ENCODE results near the gene UQCC3. TPM values are rescaled to one million over a fixed set of nuclear protein-coding genes. Genes with fewer than 3 reads are reported as not detected.

UQCC3 gene, protein sequence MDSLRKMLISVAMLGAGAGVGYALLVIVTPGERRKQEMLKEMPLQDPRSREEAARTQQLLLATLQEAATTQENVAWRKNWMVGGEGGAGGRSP
- total RNA-seq (2012; rRNA removed) = 5.9 and 7.4 TPM in 2 replicates

DNA sequence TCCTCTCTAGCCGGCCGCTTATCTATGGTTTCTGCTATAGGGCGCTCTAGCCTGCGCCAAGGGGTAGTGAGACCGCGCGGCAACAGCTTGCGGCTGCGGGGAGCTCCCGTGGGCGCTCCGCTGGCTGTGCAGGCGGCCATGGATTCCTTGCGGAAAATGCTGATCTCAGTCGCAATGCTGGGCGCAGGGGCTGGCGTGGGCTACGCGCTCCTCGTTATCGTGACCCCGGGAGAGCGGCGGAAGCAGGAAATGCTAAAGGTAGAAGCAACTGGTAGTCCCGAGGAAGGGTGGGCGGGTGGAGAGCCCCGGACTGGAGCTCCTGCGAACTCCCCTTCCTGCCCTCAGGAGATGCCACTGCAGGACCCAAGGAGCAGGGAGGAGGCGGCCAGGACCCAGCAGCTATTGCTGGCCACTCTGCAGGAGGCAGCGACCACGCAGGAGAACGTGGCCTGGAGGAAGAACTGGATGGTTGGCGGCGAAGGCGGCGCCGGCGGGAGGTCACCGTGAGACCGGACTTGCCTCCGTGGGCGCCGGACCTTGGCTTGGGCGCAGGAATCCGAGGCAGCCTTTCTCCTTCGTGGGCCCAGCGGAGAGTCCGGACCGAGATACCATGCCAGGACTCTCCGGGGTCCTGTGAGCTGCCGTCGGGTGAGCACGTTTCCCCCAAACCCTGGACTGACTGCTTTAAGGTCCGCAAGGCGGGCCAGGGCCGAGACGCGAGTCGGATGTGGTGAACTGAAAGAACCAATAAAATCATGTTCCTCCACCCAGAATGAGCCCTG is at the start of gene UQCC3, which contains the start of gene LBHD1:
Gene UQCC3 (plus strand): TSS at position 66 of the 782 bp plus-strand sequence. CDS start 73 bp downstream, at position 139.
Gene LBHD1 (minus strand): TSS at position 660 of the 782 bp plus-strand sequence. CDS start 2,236 bp downstream, outside the sequence.
- peak within 1 kb of the TSS; percentile 97 for H3K4me2 ChIP-seq (ENCODE audit: low read length)
- no peaks in the 10 kb centered on the region for H3K9me3 ChIP-seq (replicated peaks; ENCODE audit: low read length)
- H3K9ac ChIP-seq (ENCODE audit: low read depth, low read length) = peak within 1 kb of the TSS; percentile 92
- H3K4me1 ChIP-seq (ENCODE audit: control insufficient read depth, insufficient read depth, low read length) = peaks cover 30% of the 10 kb centered on the region
- H3K27me3 ChIP-seq (ENCODE audit: control insufficient read depth, insufficient read depth, low read length) = no peaks in the 10 kb centered on the region
- peaks cover 27% of the 10 kb centered on the region for H3K36me3 ChIP-seq (ENCODE audit: insufficient read depth, low read length)
- H3K4me3 ChIP-seq (ENCODE audit: low read length) = peak within 1 kb of the TSS; percentile 92

DNA sequence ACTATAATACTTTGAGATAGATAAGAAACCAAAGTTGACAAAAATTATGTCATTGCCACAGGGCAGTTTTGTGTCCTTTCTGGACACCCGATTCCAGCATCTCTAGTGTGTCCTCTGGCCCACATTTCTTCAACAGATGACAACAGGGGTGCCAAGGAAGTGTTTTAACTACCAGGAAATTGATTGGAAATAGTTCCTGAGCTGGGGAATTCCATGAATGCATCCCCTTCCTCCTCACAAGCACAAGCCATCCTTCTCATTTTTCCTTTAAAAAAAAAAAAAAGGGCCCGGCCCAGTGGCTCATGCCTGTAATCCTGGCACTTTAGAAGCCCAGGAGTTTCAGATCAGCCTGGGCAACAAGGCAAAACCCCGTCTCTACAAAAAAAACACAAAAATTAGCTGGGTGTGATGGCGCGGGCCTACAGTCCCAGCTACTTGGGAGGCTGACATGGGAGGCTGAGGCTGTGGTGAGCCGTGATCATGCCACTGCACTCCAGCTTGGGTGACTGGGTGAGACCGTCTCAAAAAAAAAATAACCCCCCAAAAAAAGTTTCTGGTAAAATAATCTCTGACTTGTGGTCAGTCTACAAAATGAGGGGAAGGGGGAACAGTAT is 48.9 kb upstream of the UQCC3 start:
- Histone ChIP-seq H3K4me1 (ENCODE audit: control insufficient read depth, insufficient read depth, low read length) (peaks cover 17% of the 10 kb centered on the region), H3K27me3 (ENCODE audit: control insufficient read depth, insufficient read depth, low read length) (no peaks in the 10 kb centered on the region), H3K4me3 (ENCODE audit: low read length) (peak overlapping the region; percentile 59), H3K9ac (ENCODE audit: low read depth, low read length) (peak overlapping the region; percentile 60), H3K4me2 (ENCODE audit: low read length) (peak overlapping the region; percentile 94), H3K9me3 (replicated peaks; ENCODE audit: low read length) (no peaks in the 10 kb centered on the region), H3K36me3 (ENCODE audit: insufficient read depth, low read length) (peaks cover 24% of the 10 kb centered on the region)

DNA sequence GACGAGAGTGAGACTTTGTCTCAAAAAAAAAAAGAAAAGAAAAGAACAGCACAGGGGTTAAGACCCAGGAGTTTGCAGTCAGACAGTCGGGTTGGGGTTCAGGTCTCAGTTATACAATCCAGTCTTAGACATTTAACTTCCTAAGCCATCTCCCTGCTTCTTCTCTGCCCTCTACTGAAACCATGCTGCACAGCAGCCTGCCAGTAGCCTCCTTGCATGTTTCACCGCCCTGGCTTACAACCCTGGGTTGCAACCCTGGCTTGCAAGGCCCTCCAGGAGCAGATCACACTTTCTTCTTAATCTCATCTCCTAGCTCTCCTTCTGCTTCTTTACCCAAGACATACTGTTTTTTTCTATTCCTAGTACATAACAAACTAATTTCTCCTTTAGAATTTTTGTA is 43.8 kb upstream of the UQCC3 start:
- H3K27me3 ChIP-seq (ENCODE audit: control insufficient read depth, insufficient read depth, low read length) = no peaks in the 10 kb centered on the region
- no peaks in the 10 kb centered on the region for H3K9me3 ChIP-seq (replicated peaks; ENCODE audit: low read length)
- no peak overlapping the region for H3K9ac ChIP-seq (ENCODE audit: low read depth, low read length)
- H3K4me3 ChIP-seq (ENCODE audit: low read length) = no peak overlapping the region
- no peak overlapping the region for H3K4me2 ChIP-seq (ENCODE audit: low read length)
- H3K36me3 ChIP-seq (ENCODE audit: insufficient read depth, low read length) = peaks cover 68% of the 10 kb centered on the region
- H3K4me1 ChIP-seq (ENCODE audit: control insufficient read depth, insufficient read depth, low read length) = peaks cover under 1% of the 10 kb centered on the region

DNA sequence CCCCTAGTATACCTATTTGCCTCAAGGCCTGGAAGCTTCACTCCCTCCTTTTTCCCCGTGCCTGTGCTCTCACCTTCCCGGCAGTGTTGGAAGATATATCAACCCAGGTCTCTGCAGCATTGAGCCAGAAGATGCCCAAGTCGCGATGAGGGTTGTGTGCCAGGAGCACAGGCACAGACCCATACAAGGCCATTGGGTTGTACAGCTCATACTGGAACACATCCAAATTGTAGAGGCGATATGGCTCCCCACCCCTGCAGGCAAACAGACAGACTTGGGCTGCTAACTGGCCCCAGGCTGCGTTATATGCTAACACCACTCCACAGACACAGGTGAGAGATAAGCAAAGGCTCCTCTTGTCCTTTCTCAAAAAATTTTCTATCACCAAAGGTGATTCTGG is 39.0 kb upstream of the UQCC3 start:
- no peak overlapping the region for H3K4me2 ChIP-seq (ENCODE audit: low read length)
- no peak overlapping the region for H3K9ac ChIP-seq (ENCODE audit: low read depth, low read length)
- H3K27me3 ChIP-seq (ENCODE audit: control insufficient read depth, insufficient read depth, low read length) = no peaks in the 10 kb centered on the region
- no peaks in the 10 kb centered on the region for H3K9me3 ChIP-seq (replicated peaks; ENCODE audit: low read length)
- peaks cover 77% of the 10 kb centered on the region for H3K36me3 ChIP-seq (ENCODE audit: insufficient read depth, low read length)
- no peak overlapping the region for H3K4me3 ChIP-seq (ENCODE audit: low read length)
- no peaks in the 10 kb centered on the region for H3K4me1 ChIP-seq (ENCODE audit: control insufficient read depth, insufficient read depth, low read length)

DNA sequence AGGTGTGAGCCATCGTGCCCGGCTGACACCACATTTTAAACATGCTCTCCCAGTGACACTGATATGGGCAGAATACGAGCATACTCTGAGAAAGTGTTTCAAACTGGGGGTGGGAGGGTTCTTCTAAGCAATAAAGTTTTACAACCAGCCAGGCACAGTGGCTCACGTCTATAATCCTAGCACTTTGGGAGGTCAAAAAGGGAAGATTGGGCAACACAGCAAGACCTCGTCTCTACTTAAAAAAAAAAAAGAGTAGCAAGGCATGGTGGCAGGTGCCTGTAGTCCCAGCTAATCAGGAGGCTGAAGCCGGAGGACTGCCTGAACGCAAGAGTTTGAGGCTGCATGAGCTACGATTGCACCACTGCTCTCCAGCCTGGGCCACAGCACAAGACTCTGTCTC is 27.3 kb upstream of the UQCC3 start:
- Histone ChIP-seq H3K9me3 (replicated peaks; ENCODE audit: low read length) (no peaks in the 10 kb centered on the region), H3K4me2 (ENCODE audit: low read length) (no peak overlapping the region), H3K9ac (ENCODE audit: low read depth, low read length) (no peak overlapping the region), H3K27me3 (ENCODE audit: control insufficient read depth, insufficient read depth, low read length) (no peaks in the 10 kb centered on the region), H3K4me1 (ENCODE audit: control insufficient read depth, insufficient read depth, low read length) (peaks cover 26% of the 10 kb centered on the region), H3K36me3 (ENCODE audit: insufficient read depth, low read length) (peaks cover 34% of the 10 kb centered on the region), H3K4me3 (ENCODE audit: low read length) (no peak overlapping the region)

DNA sequence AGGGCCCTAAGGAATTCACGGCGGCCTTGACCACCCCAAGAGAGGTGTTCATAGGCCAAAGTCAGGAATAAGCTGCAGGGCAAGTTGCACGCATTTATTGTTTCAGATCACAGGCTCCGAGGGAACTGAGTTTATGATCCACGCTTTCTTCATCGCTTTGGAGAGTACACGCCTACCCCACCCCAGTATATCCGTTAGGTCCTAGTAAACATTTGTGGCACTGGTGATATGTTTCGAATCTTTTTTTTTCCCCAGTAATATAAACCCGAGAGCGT is 25.9 kb upstream of the UQCC3 start:
- H3K27me3 ChIP-seq (ENCODE audit: control insufficient read depth, insufficient read depth, low read length) = no peaks in the 10 kb centered on the region
- no peaks in the 10 kb centered on the region for H3K9me3 ChIP-seq (replicated peaks; ENCODE audit: low read length)
- H3K4me2 ChIP-seq (ENCODE audit: low read length) = peak overlapping the region; percentile 85
- H3K4me1 ChIP-seq (ENCODE audit: control insufficient read depth, insufficient read depth, low read length) = peaks cover 26% of the 10 kb centered on the region
- peak overlapping the region; percentile 96 for H3K4me3 ChIP-seq (ENCODE audit: low read length)
- H3K36me3 ChIP-seq (ENCODE audit: insufficient read depth, low read length) = peaks cover 34% of the 10 kb centered on the region
- H3K9ac ChIP-seq (ENCODE audit: low read depth, low read length) = peak overlapping the region; percentile 100

DNA sequence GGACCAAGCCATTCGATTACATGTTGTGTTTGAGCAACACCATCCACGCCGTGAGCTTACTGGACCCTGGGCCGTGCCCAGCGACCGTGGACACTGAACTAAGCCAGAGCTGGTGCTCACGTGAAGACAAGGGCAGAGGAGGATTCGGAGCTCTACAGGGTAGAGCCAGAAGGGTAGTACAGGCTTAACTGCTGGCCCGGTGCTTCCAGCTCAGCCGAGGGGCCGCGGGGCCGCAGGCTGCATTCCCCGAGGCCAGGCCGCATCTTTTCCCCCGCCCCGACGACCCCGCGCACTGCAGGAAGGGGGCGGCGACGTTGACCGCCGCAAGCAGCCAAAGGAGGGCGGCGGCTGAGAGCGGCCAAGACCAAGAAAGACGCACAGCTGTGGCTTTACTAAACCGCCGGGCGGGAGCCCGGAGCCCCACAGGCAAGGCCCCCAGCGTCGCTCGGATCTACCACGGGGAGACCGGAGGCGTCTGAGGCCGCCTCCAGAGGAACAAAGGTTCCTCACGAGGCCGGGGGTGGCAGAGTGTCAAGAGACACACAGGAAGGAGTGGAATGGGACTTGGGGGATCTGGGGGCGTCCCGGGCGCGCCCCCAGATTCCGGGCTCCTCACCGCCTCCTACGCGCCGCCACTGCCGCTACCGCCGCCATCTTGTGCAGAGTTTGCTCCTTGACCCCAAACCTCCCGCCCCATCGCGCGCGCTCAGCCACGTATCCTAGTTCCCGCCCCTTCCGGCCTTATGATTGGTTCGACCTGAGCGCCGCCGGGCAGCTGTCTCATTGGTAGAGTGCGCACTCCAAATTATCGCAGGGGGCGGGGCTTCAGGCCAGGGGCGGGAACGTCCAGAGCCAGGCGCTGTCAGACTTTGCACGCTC is 25.3 kb upstream of the UQCC3 start, which contains the start of gene GANAB:
Gene GANAB (minus strand): TSS at position 668 of the 879 bp plus-strand sequence. CDS start 14 bp downstream, at position 654.
- no peaks in the 10 kb centered on the region for H3K9me3 ChIP-seq (replicated peaks; ENCODE audit: low read length)
- peaks cover 34% of the 10 kb centered on the region for H3K36me3 ChIP-seq (ENCODE audit: insufficient read depth, low read length)
- peak within 1 kb of the TSS; percentile 96 for H3K4me3 ChIP-seq (ENCODE audit: low read length)
- peak within 1 kb of the TSS; percentile 85 for H3K4me2 ChIP-seq (ENCODE audit: low read length)
- peak within 1 kb of the TSS; percentile 100 for H3K9ac ChIP-seq (ENCODE audit: low read depth, low read length)
- H3K4me1 ChIP-seq (ENCODE audit: control insufficient read depth, insufficient read depth, low read length) = peaks cover 26% of the 10 kb centered on the region
- no peaks in the 10 kb centered on the region for H3K27me3 ChIP-seq (ENCODE audit: control insufficient read depth, insufficient read depth, low read length)

DNA sequence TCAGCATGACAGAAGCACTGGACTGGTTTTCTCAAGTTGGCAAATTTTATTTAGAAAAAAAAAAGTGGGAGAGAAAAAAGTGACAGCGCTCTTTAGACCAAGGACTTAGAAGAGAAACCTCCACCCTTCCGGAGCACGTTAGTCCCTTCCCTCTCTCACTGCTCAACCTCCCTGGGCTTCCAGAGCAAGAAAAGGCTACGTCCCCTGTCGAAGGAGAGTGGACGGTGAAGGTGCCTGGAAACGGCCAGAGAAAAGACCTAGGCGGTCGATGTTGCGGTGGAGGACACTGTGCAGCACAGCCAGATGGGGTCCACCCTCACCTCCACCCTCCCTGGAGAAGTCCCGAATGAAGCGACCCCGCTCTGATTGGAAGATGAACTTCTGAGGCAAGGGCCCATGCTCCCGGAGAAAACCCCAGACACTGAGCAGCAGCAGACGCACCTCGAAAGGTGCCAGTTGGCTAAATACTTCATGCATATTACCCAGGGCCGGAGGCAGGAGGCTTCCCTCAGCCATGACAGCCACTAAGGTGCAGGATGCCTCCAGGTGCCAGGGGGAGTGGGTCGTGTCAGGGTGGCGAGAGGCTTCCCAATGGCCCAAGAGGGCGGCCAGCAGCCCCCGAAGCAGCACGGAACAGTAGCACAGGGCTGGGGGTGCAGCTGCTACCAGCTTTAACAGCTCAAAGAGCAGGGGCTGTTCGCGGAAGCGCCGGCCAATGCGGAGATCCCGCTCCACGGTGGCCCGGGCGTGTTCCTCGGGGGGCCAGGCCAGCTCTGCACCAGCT is 24.5 kb upstream of the UQCC3 start:
- H3K36me3 ChIP-seq (ENCODE audit: insufficient read depth, low read length) = peaks cover 34% of the 10 kb centered on the region
- H3K4me2 ChIP-seq (ENCODE audit: low read length) = peak overlapping the region; percentile 68
- peaks cover 32% of the 10 kb centered on the region for H3K4me1 ChIP-seq (ENCODE audit: control insufficient read depth, insufficient read depth, low read length)
- peak overlapping the region; percentile 27 for H3K9ac ChIP-seq (ENCODE audit: low read depth, low read length)
- no peaks in the 10 kb centered on the region for H3K9me3 ChIP-seq (replicated peaks; ENCODE audit: low read length)
- no peaks in the 10 kb centered on the region for H3K27me3 ChIP-seq (ENCODE audit: control insufficient read depth, insufficient read depth, low read length)
- peak overlapping the region; percentile 36 for H3K4me3 ChIP-seq (ENCODE audit: low read length)

DNA sequence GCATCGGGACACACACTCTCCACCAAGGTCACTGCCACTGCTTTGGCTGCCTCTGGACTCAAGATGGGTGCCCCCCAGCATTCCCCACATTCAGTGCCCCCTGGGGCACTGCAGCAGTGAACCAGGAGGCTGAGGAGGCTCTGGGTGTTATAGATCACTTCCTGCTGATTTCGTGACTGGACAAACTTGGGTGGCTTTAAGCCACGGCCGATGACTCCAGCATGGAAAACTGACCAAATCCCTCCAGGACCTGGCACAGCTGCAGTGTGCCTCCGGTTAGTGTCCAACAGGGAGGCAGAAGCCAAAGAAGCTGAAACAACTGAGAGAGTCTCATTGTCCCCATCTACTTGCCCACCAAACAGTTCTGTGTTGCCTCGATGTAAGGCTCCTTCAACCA is 23.9 kb upstream of the UQCC3 start:
- no peaks in the 10 kb centered on the region for H3K9me3 ChIP-seq (replicated peaks; ENCODE audit: low read length)
- H3K4me2 ChIP-seq (ENCODE audit: low read length) = peak overlapping the region; percentile 68
- H3K4me3 ChIP-seq (ENCODE audit: low read length) = no peak overlapping the region
- no peak overlapping the region for H3K9ac ChIP-seq (ENCODE audit: low read depth, low read length)
- H3K27me3 ChIP-seq (ENCODE audit: control insufficient read depth, insufficient read depth, low read length) = no peaks in the 10 kb centered on the region
- peaks cover 36% of the 10 kb centered on the region for H3K4me1 ChIP-seq (ENCODE audit: control insufficient read depth, insufficient read depth, low read length)
- peaks cover 33% of the 10 kb centered on the region for H3K36me3 ChIP-seq (ENCODE audit: insufficient read depth, low read length)

DNA sequence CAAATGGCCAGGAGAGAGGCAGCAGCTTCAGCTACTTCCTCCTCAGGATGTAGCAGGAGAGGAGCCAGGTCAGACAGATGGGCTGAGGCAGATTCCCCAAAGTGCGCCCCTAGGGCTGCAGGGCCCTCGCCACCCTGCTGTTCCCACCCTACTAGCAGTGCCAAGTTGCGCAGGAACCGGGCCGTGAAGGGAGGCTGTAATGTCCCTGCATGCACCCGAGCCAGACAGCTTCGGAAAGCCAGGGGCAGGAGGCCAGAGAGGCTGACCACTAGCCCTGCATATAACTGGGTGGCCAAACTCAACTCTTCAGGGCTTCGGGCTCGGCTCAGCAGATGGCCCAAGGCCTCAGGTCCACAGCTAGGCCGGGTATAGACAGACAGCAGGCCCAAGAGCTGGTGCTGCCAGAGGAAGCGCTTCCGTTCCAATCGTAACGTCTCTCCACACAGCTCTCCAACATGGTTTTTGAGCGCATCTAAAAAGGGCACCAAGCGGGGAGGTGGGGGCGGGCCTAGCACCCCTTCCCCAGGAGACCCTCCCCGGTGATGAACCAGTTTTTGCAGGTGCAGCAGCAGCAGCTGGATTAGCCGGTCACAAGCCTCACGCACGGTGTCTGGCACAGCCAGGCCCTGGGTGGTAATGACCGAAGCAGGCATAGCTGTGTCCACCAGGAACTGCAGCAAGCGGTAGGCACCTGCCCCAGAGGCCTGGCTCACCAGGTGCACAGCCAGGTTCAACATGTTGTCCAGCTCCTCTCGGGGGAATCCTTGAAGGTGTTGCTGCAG is 23.1 kb upstream of the UQCC3 start:
- no peaks in the 10 kb centered on the region for H3K9me3 ChIP-seq (replicated peaks; ENCODE audit: low read length)
- H3K4me2 ChIP-seq (ENCODE audit: low read length) = no peak overlapping the region
- no peak overlapping the region for H3K9ac ChIP-seq (ENCODE audit: low read depth, low read length)
- no peaks in the 10 kb centered on the region for H3K27me3 ChIP-seq (ENCODE audit: control insufficient read depth, insufficient read depth, low read length)
- H3K36me3 ChIP-seq (ENCODE audit: insufficient read depth, low read length) = peaks cover 28% of the 10 kb centered on the region
- peaks cover 36% of the 10 kb centered on the region for H3K4me1 ChIP-seq (ENCODE audit: control insufficient read depth, insufficient read depth, low read length)
- H3K4me3 ChIP-seq (ENCODE audit: low read length) = no peak overlapping the region
